Activated T-helper 9 cell treated with anti-CD3 and anti-CD28 coated beads, Interleukin-2, amount 50 U/mL, for 16 hours (primary cell): ENCODE measurements around the gene ADAMTS2.
"Not testable (repeated sequence)": the region's sequence is repeated elsewhere in the genome, so short reads cannot be mapped to it uniquely, and the experiment has no call there.

Experiments
- DNase-seq: peaks from one replicate; pipeline ENCODE4 v3.0.0-alpha.2; 2020; ENCODE audit warnings: low read depth

Gene ADAMTS2

DNA sequence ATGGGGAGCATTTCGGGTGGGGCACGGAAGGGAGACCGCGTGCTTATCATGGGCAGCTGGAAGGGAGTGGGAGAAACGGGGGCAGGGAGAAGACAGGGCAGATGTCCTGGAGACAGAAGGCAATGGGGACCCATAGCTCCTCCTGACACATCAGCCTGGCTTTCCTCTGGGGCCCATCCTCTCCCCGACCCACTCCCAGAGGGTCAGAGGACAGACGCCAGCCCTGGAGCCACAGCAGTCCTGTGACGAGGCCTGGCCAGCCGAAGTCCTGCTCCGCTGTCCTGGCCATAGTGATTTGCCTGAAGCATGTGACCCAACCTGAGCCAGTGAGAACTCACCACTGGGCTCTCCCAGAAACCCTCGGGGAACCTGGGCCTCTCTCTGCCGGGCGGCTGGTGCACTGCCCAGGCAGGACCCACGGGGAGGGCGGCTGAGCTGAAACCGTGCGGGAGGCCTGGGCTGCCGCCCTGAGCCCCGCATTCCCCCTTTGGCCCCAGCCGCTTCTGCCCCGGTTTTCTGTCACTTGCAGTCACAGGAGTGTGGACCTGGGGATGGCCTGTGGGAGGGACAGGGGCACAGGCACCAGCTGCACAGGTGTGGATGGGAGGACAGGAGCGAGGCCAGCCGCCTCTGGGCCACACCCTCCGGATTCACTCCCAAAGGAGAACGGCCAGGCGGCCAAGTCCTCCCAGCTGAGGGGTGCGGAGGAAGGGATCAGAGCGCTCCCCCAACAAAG, 19.8 kb downstream of the ADAMTS2 start:
- no peak for DNase-seq

DNA sequence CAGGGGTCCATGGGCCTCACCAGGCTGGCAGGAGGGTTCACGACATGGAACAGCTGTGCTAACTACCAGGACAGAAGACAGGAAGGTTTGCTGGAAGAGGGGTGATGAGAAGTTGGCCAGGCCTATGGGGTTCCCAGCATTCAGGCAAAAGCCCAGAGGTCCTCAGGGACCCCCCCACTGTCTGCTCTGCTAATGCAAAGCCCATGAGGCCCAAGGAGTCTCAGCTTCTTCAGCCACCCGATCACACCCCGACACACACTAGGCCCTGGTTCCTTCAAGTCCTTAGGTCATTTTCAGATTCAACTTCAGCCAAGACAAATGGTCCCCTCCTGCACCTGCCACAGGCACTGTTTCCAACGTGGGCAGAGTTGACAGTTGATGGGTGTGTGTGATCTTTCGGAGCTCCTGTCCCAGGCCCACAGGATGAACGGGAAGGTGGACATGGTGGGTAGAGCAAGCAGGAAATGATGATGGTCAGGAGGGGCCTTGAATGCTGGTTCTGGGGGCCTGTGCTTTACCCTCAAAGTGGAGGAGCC, 20.4 kb downstream of the ADAMTS2 start:
- DNase-seq: no peak

DNA sequence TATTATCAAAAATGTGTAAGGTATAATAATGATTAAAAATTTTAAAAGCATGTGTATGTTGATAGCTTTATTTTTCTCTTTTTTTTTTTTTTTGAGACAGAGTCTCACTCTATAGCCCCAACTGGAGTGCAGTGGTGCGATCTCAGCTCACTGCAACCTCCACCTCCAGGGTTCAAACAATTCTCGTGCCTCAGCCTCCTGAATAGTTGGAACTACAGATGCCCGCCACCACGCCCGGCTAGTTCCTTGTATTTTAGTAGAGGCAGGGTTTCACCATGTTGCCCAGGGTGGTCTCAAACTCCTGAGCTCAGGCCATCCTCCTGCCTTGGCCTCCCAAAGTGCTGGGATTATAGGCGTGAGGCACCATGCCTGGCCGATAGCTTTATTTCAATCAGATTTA, 20.9 kb downstream of the ADAMTS2 start:
- DNase-seq: not testable (repeated sequence)

DNA sequence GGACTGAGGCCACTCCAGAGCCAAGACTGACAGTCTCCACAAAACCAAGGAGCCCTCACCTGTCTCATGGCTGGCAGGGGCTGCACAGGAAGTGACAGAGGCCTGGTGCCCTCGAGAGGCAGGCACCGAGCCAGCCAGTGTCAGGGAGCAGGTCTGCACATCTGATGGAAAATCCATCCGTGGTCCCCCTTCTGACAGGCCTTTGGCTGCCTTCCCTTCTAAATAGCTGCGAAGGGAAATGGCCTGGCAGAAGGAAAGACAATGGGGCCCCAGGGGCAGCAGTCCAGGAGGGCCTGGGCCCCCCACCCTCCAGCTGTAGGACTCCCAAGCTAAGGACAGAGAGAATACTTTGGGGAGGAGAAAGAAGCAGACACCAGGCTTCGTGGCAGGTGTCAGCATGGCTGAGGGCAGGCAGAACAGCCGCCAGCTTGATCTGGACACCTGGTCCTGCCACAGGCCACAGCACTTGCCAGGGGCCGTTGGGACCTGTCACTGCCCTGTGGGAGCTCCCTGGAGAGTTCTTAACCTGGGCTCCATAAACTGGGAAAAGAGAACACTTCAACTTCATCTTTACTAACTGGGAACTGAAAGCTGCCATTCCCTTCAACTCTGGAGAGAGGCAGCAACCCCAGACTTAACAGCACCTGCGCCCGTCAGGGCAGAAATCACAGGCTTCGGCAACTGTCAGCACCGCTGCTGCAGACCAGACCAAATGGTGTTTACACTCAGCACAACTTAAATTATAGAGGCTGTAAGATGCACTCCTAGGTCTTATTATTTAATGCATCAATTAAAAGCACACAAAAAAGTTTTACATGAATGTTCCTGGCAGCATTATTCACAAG, 22.0 kb downstream of the ADAMTS2 start:
- no peak for DNase-seq

DNA sequence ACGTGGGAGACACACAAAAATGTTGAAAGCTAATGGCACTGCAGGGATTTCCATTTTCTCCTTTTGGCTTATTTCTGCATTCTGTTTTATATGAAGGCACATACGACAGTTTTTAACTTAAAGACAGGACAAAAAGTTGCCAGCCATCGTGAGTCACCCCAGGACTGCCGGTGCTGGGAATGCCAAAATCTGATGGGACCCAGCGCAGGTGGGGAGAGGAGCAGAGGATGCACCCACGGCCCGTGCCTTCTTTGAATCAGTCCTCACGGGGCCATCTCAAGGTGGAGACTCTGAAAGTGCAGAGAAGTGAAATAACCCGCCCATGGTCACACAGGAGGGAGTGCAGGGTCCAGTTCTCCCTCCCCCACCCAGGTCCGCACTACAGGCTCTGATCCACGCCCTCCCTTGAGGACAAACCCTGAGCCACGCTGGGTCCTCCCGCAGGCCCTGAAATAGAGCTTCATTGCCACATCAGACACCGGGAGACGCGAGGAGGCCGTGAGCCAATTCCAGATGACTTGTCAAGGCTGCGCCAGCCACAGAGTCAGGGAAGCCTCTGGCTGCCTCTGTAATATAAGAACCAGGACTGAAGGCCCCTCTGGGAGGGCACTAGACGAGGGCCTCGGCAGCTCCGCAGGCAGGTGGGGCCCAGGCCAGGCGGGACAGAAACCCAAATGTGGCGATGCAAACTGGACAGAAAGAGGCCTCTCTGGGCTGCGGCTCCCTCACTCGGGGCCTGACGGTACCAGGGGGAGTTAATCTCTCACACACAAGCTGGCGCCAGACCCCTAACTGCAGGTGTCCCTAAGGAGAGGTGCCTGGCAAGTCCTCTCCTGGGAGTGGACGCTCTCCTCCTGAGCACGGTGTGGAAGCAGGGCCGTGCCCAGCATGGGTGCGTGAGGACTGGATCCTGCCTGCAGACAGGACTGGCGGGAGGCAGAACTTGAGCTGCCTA, 22.9 kb downstream of the ADAMTS2 start:
- DNase-seq: no peak

DNA sequence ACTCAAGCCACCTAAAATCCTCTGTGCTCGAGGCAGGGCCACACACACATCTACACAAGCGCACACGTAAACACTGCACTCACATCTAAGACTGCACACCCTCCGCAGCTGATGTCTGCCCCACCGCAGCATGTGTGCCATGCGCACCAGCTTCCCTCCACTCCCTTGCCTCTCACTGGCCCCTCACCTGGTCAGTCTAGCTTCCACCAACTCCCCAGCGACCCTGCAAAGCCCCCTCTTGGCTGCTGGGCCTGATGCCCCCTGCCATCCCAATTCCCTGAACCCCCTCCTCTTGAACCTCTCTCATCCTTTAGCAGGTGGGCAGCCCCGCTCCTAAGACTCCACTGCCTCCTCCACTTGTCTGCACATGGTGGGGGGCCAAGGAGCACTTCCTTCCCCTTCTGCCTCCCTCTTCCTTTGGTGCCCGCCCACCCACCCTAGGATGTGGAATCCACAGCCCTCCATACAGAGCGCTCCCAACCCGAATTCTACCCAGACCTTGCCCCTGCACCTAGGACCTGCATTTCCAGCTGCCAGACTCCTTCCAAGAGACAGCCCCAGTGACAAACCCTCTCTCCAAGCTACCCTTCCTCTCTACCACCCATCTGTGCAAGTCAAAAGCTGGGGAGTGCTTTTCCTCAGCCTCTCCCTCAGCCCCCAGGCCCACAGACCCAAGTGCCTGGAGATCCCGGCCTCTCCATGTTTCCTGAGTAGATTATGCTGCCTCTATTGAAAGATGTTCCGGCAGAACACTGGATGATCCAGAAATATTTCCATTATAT, 23.9 kb downstream of the ADAMTS2 start:
- no peak for DNase-seq

DNA sequence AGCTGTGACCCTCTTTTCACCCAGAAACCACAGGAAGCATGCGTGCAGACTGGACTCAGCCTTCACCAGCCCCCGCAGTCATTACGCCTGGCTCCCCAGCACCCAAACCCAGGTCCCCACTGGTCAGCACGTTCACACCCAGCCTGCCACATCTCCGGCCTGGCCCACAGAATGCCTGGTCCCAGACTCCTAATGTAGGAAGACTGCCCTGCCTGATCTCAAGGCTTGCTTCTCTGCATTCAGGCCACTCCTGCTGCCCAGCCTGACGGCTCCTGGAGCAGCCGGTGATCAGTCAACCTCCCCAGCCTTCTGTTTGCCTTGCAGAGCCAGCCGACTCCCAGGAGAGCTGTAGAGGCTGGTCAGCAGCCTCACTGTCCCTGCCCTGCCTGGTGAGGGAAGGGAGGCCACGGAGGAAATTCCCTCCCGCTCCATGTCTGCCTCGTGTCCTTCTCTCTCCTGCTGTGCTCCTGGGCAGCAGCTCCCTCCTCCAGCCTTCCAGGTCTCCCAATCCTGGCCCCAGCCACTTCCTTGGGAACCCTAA, 25.4 kb downstream of the ADAMTS2 start:
- DNase-seq: no peak

DNA sequence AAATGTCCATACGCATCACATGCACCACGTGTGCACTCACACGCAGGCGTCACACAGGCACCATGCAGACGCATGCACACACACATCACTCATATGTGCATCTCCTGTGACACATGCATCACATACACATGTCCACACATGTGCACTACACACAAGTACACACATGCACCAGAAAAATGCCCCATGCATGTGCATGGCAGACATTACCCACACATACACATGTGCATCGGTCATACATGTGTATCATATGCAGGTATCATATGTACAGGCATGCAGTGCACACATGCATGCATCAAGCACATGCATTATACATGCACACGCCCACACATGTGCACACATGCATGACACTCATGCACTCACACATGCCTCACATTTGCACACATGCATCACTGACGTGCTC, 26.1 kb downstream of the ADAMTS2 start:
- DNase-seq: no peak

DNA sequence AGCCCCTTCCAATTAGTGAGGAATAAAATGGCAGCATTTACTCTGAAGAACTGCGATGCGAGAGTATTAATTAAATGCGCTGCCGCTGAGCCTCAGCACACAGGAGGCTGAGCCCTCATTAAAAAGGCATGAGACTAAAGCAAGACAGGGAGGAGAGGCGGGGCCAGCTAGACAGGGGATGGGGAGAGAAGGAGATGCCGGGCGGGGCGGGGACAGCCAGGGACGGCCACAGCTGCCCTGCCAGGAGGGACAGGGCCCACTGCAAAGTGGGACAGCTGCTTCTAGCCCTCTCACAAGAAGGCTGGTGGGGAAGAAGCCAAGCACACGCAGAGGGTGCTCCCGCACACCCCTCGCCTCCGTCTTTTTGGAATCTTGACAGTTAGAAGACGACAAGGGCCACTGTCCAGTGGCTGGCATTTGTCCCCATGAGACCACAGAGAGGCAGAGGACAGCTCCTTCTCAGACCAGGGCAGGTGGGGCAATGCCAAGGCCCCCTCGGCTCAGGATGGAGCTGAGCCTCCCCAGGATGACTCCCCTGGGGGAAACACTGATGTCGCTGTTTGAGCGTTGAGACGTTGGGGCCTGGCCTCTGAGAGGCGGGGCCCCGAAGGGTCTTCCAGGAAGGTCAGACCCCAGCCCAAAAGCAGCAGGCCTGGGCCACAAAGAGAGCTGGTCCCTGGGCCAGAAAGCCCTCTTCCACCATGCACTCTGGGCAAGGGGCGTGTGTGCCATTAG, 26.9 kb downstream of the ADAMTS2 start:
- DNase-seq: no peak

DNA sequence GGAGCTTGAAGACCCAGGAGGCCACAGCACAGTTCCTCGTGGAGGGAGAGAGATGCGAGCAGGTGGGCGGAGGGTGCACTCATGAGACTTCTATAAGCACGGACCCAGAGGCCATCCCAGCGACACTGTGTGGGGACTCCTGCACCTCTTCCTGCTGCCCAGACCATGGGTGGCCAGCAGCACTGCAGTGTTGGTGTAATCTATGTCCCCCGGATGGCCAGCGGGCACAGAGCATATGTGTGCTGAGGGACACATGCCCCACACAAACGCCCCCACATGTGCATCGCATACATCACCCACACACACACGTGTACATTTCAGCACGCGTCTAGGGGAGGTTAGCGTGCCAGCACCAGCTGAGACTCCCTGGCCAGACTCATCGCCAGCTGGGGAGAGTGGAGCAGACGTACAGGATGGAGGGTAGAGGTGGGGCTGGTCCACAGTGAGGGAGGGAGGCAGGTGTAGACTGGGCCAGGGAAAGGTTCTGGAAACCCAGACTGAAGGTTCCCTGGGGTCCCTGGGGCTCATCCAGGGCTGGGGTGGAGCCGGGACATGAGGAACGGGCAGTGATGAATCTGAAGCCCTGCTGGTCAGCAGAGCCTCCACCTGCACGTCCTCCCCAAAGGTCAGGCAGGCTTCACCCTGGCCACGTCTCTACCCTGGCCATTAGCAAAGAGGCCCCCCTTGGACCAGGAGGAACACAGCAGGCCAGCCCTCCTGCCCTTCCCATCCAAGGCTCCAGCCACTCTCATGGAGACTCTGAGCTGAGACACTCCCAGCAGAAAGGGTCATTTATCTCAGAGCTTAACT, 27.6 kb downstream of the ADAMTS2 start:
- DNase-seq: no peak

DNA sequence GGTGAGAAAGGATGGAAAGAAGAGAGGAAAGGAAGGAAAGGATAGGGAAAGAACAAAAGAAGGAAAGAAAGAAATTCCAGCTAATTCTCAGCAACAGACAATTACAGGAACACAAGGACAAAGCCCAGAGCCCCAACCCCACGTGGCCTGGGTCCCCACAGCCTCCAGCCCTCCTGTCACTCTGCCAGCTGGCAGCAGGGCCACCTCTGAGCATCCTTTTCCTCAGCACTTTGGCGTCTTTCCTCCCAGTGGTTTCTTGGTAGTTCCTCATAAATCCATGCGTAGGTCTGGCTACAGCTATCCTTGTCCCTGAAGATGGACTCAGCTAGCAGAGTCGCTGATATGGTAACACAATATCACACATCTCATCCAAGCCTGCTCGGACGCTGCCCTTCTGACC, 28.3 kb downstream of the ADAMTS2 start:
- DNase-seq: no peak

DNA sequence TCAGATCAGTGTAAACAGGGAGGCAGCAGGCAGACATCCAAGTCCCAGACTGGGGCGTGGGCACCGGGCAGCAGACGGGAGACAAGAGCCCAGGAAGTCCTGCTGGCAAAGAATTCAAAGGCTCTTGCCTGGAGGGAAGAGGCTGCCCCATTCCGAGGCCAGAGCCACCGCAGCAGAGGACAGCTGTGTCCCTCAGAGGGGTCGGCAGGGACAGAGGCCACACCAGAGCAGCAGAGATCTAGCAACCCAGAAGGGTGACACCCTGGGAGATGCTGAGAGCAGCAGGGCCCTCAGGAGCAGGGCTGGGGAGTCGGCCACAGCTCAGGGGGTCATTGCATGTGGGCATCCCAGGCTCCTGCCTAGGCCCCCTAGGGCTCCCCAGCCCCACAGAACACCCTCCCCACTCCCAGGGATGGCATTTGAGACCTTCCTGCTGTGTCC, 29.1 kb downstream of the ADAMTS2 start:
- no peak for DNase-seq

DNA sequence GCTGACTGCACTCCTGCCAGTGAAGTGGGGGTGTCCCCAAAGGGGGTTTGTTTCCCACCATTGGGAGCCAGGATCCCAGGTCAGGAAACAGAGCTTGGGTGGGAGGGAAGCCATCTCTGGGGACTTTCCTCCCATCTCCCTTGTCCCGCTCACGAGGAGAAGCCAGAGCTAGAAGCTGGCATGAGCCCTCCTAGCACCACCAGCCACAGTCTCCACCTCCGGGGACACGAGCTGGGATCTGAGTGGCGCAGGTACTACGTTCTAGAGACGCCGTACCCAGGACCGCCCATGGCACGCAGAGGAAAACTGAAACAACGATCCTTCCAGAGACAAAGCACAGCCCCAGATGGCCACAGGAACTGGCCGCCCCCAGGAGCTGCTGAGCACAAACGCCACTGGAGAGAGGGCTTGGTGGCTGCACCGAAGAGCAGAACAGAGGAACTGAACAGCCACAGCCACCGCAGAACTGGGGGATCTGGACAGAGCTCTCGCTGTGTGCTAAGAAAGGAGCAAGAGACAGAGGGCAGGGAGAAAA, 29.8 kb downstream of the ADAMTS2 start:
- no peak for DNase-seq

DNA sequence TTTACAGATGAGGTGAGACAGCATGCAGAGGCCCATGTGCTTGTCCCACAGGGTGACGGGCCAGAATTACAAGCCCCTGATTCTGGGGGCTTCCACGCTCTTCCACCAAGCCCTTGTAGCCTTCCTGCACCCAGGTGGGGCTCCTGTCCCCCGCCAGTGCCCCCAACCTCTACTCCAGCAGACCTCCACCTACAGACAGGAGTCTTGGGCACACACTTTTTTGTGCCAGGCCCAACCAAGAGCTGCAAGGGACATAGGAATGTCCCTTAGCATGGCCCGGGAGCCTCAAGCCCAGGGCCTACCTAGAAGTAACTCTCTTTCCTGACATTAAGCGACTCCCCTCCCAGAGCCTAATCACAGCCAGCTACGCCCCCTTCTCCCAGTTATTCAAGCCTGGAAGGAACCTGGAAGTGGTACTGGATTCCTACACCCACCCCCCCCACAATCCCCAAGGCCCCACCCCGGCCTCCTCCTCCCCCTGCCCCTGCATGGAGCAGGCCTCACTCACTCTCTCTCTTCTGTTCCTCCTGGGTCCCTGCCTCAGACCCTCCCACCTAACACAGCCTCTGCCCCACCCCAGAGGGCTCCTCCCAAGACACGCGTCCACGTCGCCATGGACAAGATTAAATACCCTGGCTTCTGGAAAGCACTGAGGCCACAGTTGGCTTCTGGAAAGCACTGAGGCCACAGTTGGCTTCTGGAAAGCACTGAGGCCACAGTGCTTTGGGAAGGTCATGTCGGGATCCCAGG, 30.5 kb downstream of the ADAMTS2 start:
- DNase-seq: no peak

DNA sequence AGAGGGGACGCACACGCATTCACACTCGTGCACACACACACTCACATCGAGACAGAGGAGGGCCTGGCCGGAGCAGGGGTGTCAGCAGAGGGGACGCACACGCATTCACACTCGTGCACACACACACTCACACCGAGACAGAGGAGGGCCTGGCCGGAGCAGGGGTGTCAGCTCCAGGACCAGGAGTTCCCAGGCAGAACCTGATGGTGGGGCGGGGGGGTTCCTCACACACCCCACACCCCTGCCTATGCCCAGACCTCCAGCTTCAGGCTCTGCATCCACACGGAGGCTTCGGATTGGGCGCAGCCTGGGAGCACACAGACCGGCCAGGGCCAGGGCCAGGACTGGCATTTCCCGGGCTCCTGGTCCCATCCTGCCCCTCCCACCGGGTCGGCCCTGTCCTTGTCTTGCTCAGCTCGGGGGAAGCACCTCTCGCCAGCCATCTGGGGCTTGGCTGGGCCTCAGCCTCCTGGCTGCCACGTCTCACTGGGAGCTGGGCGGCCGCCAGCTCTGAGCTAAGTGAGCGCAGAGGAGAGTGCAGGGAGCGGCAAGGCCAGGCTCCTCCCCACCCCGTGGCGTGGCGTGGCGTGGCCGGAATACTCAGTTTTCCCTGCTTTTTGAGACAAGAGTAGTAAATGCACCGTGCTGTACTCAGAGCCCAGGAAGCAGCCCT, 31.3 kb downstream of the ADAMTS2 start:
- no peak for DNase-seq

DNA sequence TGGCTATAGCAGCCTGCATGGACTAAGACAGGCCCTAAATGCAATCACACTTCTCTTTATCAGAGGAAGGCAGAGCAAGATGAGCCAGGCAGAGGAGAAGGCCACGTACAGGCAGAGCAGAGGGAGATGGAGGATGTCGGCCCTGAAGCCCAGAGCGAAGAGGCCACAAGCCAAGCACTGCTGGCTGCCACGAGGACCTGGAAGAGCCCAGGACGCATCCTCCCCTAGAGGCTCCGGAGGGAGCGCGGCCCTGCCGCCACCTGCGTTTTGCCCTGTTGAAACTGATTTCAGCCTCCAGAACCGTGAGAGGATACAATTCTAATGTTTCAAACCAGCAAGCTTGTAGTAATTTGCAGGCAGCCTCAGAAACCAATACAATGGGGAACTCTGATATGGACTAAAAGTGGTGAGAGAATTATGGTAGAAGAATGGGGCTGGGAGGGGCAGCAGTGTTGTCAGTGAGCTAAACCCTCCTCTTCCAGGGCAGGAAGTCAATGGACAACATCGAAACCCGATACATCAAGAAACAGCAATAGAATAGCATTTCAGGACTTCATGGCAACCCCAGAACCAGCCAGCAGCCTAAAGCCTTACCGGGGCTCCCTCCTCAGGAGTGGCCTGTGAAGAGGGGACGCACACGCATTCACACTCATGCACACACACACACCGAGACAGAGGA, 32.6 kb downstream of the ADAMTS2 start:
- no peak for DNase-seq

DNA sequence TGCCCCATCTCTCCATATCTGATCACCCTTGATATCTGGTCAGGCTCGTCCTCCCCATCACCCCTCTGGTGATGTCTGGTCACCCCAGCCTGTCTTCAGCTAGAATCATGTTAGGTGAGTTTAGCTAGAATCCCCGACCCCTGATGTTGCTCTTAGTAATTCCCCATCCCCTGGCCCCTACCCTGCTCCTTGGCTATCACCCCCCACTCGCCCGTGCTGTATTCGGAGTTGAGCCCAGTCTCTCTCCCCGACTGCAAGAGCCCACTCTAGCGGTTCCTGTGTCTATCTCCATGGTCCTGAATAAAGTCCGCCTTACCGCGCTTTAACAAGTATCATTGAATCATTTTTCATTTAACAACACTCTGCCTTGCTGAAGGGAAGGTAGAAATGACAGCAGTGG, 33.7 kb downstream of the ADAMTS2 start:
- DNase-seq: no peak
